DOHH2 (cell line): ENCODE measurements around the gene TAL1.
"Not testable (repeated sequence)": the region's sequence is repeated elsewhere in the genome, so short reads cannot be mapped to it uniquely, and the experiment has no call there.

ENCODE experiments used
- H3F3A ChIP-seq: fragments of 200-600 bp; sonication (generic), shearing (Covaris generic); 2 replicates; pipeline ENCODE4 v1.6.0; 2016; ENCODE audit warnings: antibody characterized with exemption, mild to moderate bottlenecking; ENCODE audit not compliant: control insufficient read depth, insufficient read depth
- H3K27ac ChIP-seq: fragments of 200-600 bp; sonication (generic); 2 replicates; pipeline ENCODE4 v1.5.1; 2014; ENCODE audit warnings: low read depth, mild to moderate bottlenecking, low read length, moderate library complexity
- H3K27me3 ChIP-seq: fragments of 200-600 bp; sonication (generic); 2 replicates; pipeline ENCODE4 v1.6.1; 2014; ENCODE audit warnings: mild to moderate bottlenecking, low read length, mixed read lengths; ENCODE audit not compliant: control insufficient read depth
- H3K36me3 ChIP-seq: fragments of 200-600 bp; sonication (generic); 2 replicates; pipeline ENCODE4 v1.6.1; 2014; ENCODE audit warnings: mild to moderate bottlenecking, low read length, moderate library complexity, mixed read lengths; ENCODE audit not compliant: control insufficient read depth
- H3K4me1 ChIP-seq: fragments of 200-600 bp; sonication (generic); 2 replicates; pipeline ENCODE4 v1.6.1; 2014; ENCODE audit warnings: mild to moderate bottlenecking, low read length, mixed read lengths; ENCODE audit not compliant: control insufficient read depth
- H3K4me2 ChIP-seq: fragments of 200-600 bp; sonication (generic); 2 replicates; pipeline ENCODE4 v1.6.0; 2014; ENCODE audit warnings: mild to moderate bottlenecking, low read length, moderate library complexity
- H3K4me3 ChIP-seq: fragments of 200-600 bp; sonication (generic); 2 replicates; pipeline ENCODE4 v1.5.1; 2014; ENCODE audit warnings: mild to moderate bottlenecking, low read length, mixed read lengths
- H3K79me2 ChIP-seq: fragments of 200-600 bp; sonication (generic); 2 replicates; pipeline ENCODE4 v1.6.1; 2014; ENCODE audit warnings: mild to moderate bottlenecking, low read length, mixed read lengths; ENCODE audit not compliant: control insufficient read depth
- H3K9me2 ChIP-seq: fragments of 200-600 bp; sonication (generic); replicated peaks from 2 replicates; pipeline ENCODE4 v1.6.1; 2014; ENCODE audit warnings: mild to moderate bottlenecking, low read length, mixed read lengths; ENCODE audit not compliant: control insufficient read depth
- H3K9me3 ChIP-seq: fragments of 200-600 bp; sonication (generic); 2 replicates; pipeline ENCODE4 v1.6.1; 2014; ENCODE audit warnings: antibody characterized with exemption, low read length, mixed read lengths; ENCODE audit not compliant: control insufficient read depth, insufficient read depth
- H4K20me1 ChIP-seq: fragments of 200-600 bp; sonication (generic); 2 replicates; pipeline ENCODE4 v1.6.0; 2014; ENCODE audit warnings: low read depth, mild to moderate bottlenecking, antibody characterized with exemption, low read length, moderate library complexity; ENCODE audit not compliant: control insufficient read depth, insufficient read depth
- CTCF ChIP-seq: fragments of 200-600 bp; sonication (generic); IDR thresholded peaks from one replicate; pipeline ENCODE4 v1.5.1; 2014; ENCODE audit warnings: antibody characterized with exemption, mild to moderate bottlenecking, low read depth, low read length; ENCODE audit not compliant: poor library complexity, severe bottlenecking
- EZH2phosphoT487 ChIP-seq: fragments of 200-600 bp; sonication (generic); IDR thresholded peaks from 2 replicates; pipeline ENCODE4 v1.6.1; 2017; ENCODE audit warnings: borderline replicate concordance, mild to moderate bottlenecking, antibody characterized with exemption, low read length, moderate library complexity, mixed read lengths

The TAL1 gene

GRCh38 chr1:47198214-47198613, 33.8 kb downstream of the TAL1 start:
- Histone ChIP-seq H3F3A (no peaks in the 10 kb centered on the region), H3K4me2 (no peak overlapping the region), H3K79me2 (no peaks in the 10 kb centered on the region), H3K9me3 (no peaks in the 10 kb centered on the region), H3K27ac (no peak overlapping the region), H3K9me2 (no peaks in the 10 kb centered on the region), H3K4me3 (no peak overlapping the region), H3K27me3 (peaks cover 5% of the 10 kb centered on the region), H3K4me1 (peaks cover 3% of the 10 kb centered on the region), H3K36me3 (no peaks in the 10 kb centered on the region), H4K20me1 (no peaks in the 10 kb centered on the region)
- TF ChIP-seq EZH2phosphoT487 = no peak
- no peak for TF ChIP-seq CTCF

- peaks cover 5% of the 10 kb centered on the region for H3K27me3 ChIP-seq
- no peak overlapping the region for H3K4me2 ChIP-seq
- H3K4me1 ChIP-seq = no peaks in the 10 kb centered on the region
- H3K36me3 ChIP-seq = no peaks in the 10 kb centered on the region
- H3K79me2 ChIP-seq = no peaks in the 10 kb centered on the region
- no peaks in the 10 kb centered on the region for H3K9me3 ChIP-seq
- H4K20me1 ChIP-seq = no peaks in the 10 kb centered on the region
- H3K27ac ChIP-seq = no peak overlapping the region
- TF ChIP-seq EZH2phosphoT487 = no peak
- TF ChIP-seq CTCF = no peak
- H3F3A ChIP-seq = no peaks in the 10 kb centered on the region
- no peaks in the 10 kb centered on the region for H3K9me2 ChIP-seq
- H3K4me3 ChIP-seq = no peak overlapping the region
These were observed 35.4 kb downstream of the TAL1 start for GRCh38 chr1:47196622-47197021.

GRCh38 chr1:47195981-47196380, 36.0 kb downstream of the TAL1 start:
- not testable (repeated sequence) for H3K27me3 ChIP-seq, H3K4me3 ChIP-seq, H3F3A ChIP-seq, H4K20me1 ChIP-seq, H3K79me2 ChIP-seq, H3K9me3 ChIP-seq, H3K4me2 ChIP-seq, H3K36me3 ChIP-seq, H3K4me1 ChIP-seq, H3K27ac ChIP-seq, H3K9me2 ChIP-seq

GRCh38 chr1:47194311-47194710, 37.7 kb downstream of the TAL1 start:
- TF ChIP-seq EZH2phosphoT487 (no peak), CTCF (no peak)
- H3K79me2 ChIP-seq = no peaks in the 10 kb centered on the region
- no peaks in the 10 kb centered on the region for H3K9me2 ChIP-seq
- peaks cover 5% of the 10 kb centered on the region for H3K27me3 ChIP-seq
- no peak overlapping the region for H3K4me2 ChIP-seq
- H3K4me3 ChIP-seq = no peak overlapping the region
- no peaks in the 10 kb centered on the region for H3F3A ChIP-seq
- no peaks in the 10 kb centered on the region for H3K9me3 ChIP-seq
- H3K4me1 ChIP-seq = no peaks in the 10 kb centered on the region
- no peaks in the 10 kb centered on the region for H4K20me1 ChIP-seq
- no peak overlapping the region for H3K27ac ChIP-seq
- H3K36me3 ChIP-seq = no peaks in the 10 kb centered on the region

- not testable (repeated sequence) for H3K27me3 ChIP-seq, H3K4me3 ChIP-seq, H3F3A ChIP-seq, H4K20me1 ChIP-seq, H3K36me3 ChIP-seq, H3K4me2 ChIP-seq, H3K27ac ChIP-seq, H3K9me2 ChIP-seq, H3K4me1 ChIP-seq, H3K79me2 ChIP-seq, H3K9me3 ChIP-seq
These were observed 38.5 kb downstream of the TAL1 start for GRCh38 chr1:47193496-47193895.
